Activated B cell treated with CpG ODN at 0.5 μM for 24 hours (primary cell): ENCODE results near the gene WNT4. TPM values are rescaled to one million over a fixed set of nuclear protein-coding genes. Genes with fewer than 3 reads are reported as not detected.

Experiments
- ATAC-seq: fragments of 200-7000 bp; cut with Tn5 transposase; one replicate; pipeline ENCODE4 v1.10.0; 2021; ENCODE audit warnings: low read depth, mild to moderate bottlenecking, moderate library complexity
- CTCF ChIA-PET: fragments of 350-600 bp; sonication (Branson Sonifier 250); formaldehyde crosslinking; loops from one replicate; lab custom pipeline; 2021; ENCODE audit warnings: antibody characterized with exemption; lab: Charles Lee
- POLR2A ChIA-PET: fragments of 350-600 bp; sonication (Branson Sonifier 250); formaldehyde crosslinking; loops from one replicate; lab custom pipeline; 2021; ENCODE audit warnings: antibody characterized with exemption; lab: Charles Lee
- DNase-seq: peaks from one replicate; pipeline ENCODE4 v3.0.0; 2022
- H3K27ac Mint-ChIP-seq: one replicate; pipeline ENCODE4 v1.8.0; 2020; ENCODE audit warnings: mixed read lengths
- H3K27me3 Mint-ChIP-seq: one replicate; pipeline ENCODE4 v1.8.0; 2021; ENCODE audit warnings: mixed read lengths
- H3K36me3 Mint-ChIP-seq: one replicate; pipeline ENCODE4 v1.8.0; 2021; ENCODE audit warnings: low read depth, mixed read lengths
- H3K4me1 Mint-ChIP-seq: one replicate; pipeline ENCODE4 v1.8.0; 2021; ENCODE audit warnings: mixed read lengths
- H3K4me3 Mint-ChIP-seq: one replicate; pipeline ENCODE4 v1.8.0; 2020; ENCODE audit warnings: mild to moderate bottlenecking, mixed read lengths
- H3K9me3 Mint-ChIP-seq: one replicate; pipeline ENCODE4 v1.8.0; 2020; ENCODE audit warnings: mixed read lengths
- intact Hi-C: fragments of 100-400 bp; cut with micrococcal nuclease; formaldehyde crosslinking; loops from one replicate; pipeline ENCODE4 v1.15.1; 2024
- total RNA-seq: library from RNA; stranded (reverse); gene quantifications from 2 replicates; pipeline ENCODE4 v1.2.3, GENCODE V29; 2022
- TF ChIP-seq, protein P1 (sequence below): fragments of 200-600 bp; IDR thresholded peaks from one replicate; pipeline ENCODE4 v1.8.0; 2022; ENCODE audit warnings: antibody characterized with exemption, mild to moderate bottlenecking

WNT4 gene
- total RNA-seq, 1 donor from 2014 or later = 7.9 TPM

DNA sequence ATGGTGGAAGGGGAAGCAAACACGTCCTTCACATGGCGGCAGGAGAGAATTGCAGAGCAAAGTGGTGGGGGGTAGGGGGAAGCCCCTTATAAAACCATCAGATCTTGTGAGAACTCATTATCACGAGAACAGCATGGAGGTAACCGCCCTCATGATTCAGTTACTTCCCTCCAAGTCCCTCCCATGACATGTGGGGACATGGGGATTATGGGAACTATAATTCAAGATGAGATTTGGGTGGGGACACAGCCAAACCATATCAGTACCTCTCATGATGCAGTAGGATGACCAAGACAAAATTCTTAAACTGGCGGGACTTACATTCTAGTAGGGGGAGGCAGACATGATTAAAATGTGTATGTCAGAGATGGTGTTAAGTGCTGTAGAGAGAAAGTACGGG, 38.8 kb downstream of the WNT4 start:
- ATAC-seq = no peak
- no peak overlapping the region for H3K4me3 Mint-ChIP-seq
- CTCF ChIA-PET = interaction anchor here (0.8 kb wide), 1 partner anchor 312 kb away, joined by 3 read pairs; no protein-coding TSS in a partner anchor

GRCh38 chr1:22102746-22103145, 40.2 kb downstream of the WNT4 start:
- TF ChIP-seq, protein P1, sequence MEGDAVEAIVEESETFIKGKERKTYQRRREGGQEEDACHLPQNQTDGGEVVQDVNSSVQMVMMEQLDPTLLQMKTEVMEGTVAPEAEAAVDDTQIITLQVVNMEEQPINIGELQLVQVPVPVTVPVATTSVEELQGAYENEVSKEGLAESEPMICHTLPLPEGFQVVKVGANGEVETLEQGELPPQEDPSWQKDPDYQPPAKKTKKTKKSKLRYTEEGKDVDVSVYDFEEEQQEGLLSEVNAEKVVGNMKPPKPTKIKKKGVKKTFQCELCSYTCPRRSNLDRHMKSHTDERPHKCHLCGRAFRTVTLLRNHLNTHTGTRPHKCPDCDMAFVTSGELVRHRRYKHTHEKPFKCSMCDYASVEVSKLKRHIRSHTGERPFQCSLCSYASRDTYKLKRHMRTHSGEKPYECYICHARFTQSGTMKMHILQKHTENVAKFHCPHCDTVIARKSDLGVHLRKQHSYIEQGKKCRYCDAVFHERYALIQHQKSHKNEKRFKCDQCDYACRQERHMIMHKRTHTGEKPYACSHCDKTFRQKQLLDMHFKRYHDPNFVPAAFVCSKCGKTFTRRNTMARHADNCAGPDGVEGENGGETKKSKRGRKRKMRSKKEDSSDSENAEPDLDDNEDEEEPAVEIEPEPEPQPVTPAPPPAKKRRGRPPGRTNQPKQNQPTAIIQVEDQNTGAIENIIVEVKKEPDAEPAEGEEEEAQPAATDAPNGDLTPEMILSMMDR = no peak
- ChIA-PET CTCF (interaction anchor here (1.1 kb wide), 1 partner anchor 314 kb away, joined by 3 read pairs; no protein-coding TSS in a partner anchor), POLR2A (no interaction called here)
- Mint-ChIP-seq H3K27me3 (no peaks in the 10 kb centered on the region), H3K4me3 (no peak overlapping the region), H3K9me3 (no peaks in the 10 kb centered on the region), H3K4me1 (peaks cover 66% of the 10 kb centered on the region), H3K36me3 (peaks cover 73% of the 10 kb centered on the region), H3K27ac (peak overlapping the region; percentile 61)
- intact Hi-C loops = no loop called here
- ATAC-seq (no peak), DNase-seq (no peak)

More for the DNA sequence above, 38.8 kb downstream of the WNT4 start:
- H3K9me3 Mint-ChIP-seq = no peaks in the 10 kb centered on the region
- TF ChIP-seq, protein P1 = no peak
- peaks cover 66% of the 10 kb centered on the region for H3K4me1 Mint-ChIP-seq
- no peak for DNase-seq
- intact Hi-C loops = no loop called here
- no peaks in the 10 kb centered on the region for H3K27me3 Mint-ChIP-seq
- peaks cover 73% of the 10 kb centered on the region for H3K36me3 Mint-ChIP-seq
- H3K27ac Mint-ChIP-seq = peak overlapping the region; percentile 51
- POLR2A ChIA-PET = interaction anchor here (1.0 kb wide), 1 partner anchor 78 kb away, joined by 3 read pairs; no protein-coding TSS in a partner anchor

- ChIA-PET POLR2A (interaction anchor here (0.7 kb wide), 1 partner anchor 1001 kb away, joined by 6 read pairs; no protein-coding TSS in a partner anchor), CTCF (no interaction called here)
- ATAC-seq (no peak), DNase-seq (no peak)
- intact Hi-C loops = no loop called here
- Mint-ChIP-seq H3K9me3 (no peaks in the 10 kb centered on the region), H3K36me3 (peaks cover 75% of the 10 kb centered on the region), H3K27ac (no peak overlapping the region), H3K27me3 (no peaks in the 10 kb centered on the region), H3K4me1 (peaks cover 66% of the 10 kb centered on the region), H3K4me3 (no peak overlapping the region)
- TF ChIP-seq, protein P1 = no peak
Observed at GRCh38 chr1:22101995-22102394, 40.9 kb downstream of the WNT4 start.

DNA sequence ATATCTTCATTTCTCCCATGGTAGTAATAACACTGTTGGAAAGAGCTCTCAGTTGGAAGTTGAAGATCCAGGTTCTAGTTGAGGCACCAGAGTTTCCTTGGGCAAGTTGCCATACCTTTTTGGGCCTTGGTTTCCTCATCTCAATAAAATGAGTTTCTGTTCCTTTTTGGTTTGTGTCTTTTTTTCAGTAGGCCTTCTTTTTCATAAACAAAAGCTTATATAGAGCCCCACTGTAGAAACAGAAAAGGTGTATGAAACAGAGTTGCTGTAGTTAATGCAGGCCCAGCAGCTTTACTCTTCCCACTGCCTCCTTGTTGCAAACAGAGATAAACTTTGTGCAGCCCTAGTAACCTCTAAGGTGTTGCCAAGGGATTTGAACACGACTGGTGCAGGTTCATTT, 41.7 kb downstream of the WNT4 start:
- intact Hi-C loops = no loop called here
- Mint-ChIP-seq H3K4me1 (peaks cover 64% of the 10 kb centered on the region), H3K36me3 (peaks cover 81% of the 10 kb centered on the region), H3K4me3 (no peak overlapping the region), H3K27ac (peak overlapping the region; percentile 39), H3K27me3 (no peaks in the 10 kb centered on the region), H3K9me3 (no peaks in the 10 kb centered on the region)
- ChIA-PET POLR2A (interaction anchor here (0.8 kb wide), 1 partner anchor 75 kb away, joined by 4 read pairs; no protein-coding TSS in a partner anchor), CTCF (no interaction called here)
- TF ChIP-seq, protein P1 = no peak
- DNase-seq = no peak
- no peak for ATAC-seq

GRCh38 chr1:22100168-22100567, 42.7 kb downstream of the WNT4 start:
- no peaks in the 10 kb centered on the region for H3K9me3 Mint-ChIP-seq
- peaks cover 81% of the 10 kb centered on the region for H3K36me3 Mint-ChIP-seq
- ATAC-seq (no peak), DNase-seq (no peak)
- H3K27me3 Mint-ChIP-seq = no peaks in the 10 kb centered on the region
- peaks cover 57% of the 10 kb centered on the region for H3K4me1 Mint-ChIP-seq
- POLR2A ChIA-PET = interaction anchor here (0.8 to 1.1 kb wide), 2 partner anchors 48 to 76 kb away, joined by 3 read pairs; partner anchors contain the start of gene CDC42
- TF ChIP-seq, protein P1 = no peak
- intact Hi-C loops = no loop called here
- CTCF ChIA-PET = interaction anchor here (1.4 kb wide), 1 partner anchor 11 kb away, joined by 3 read pairs; no protein-coding TSS in a partner anchor
- peak overlapping the region; percentile 38 for H3K27ac Mint-ChIP-seq
- no peak overlapping the region for H3K4me3 Mint-ChIP-seq
